MCF 10A (cell line): ENCODE measurements around the gene SLC1A4. TPM values are rescaled to one million over a fixed set of nuclear protein-coding genes. Genes with fewer than 3 reads are reported as not detected.
A peak's percentile ranks its signal among the peaks of the same experiment; 100 is the strongest.

ENCODE experiments used
- BruUV-seq: library from RNA; stranded (reverse); fragments of 400-500 nt; replicated peaks from 2 replicates; lab custom pipeline; 2021; lab: Mats Ljungman, UMichigan
- CTCF ChIA-PET: fragments of 300-600 bp; sonication (Branson Sonifier 250); formaldehyde crosslinking; extraction: SDS; loops from one replicate; lab custom pipeline; 2021; ENCODE audit warnings: antibody characterized with exemption, inconsistent platforms; lab: Yijun Ruan, JAX
- POLR2A ChIA-PET: fragments of 300-600, 350-650 bp; sonication (Branson Sonifier 250); formaldehyde crosslinking; extraction: SDS; loops from one replicate; lab custom pipeline; 2020; ENCODE audit warnings: antibody characterized with exemption, inconsistent platforms; lab: Yijun Ruan, JAX
- DNase-seq: peaks from one replicate; pipeline ENCODE4 v3.0.0-alpha.2; 2018; ENCODE audit not compliant: unreplicated experiment
- H3K27ac Mint-ChIP-seq: one replicate; pipeline ENCODE4 v1.8.0; 2022; ENCODE audit warnings: mild to moderate bottlenecking, low read depth, mixed read lengths; ENCODE audit not compliant: unreplicated experiment
- H3K27me3 Mint-ChIP-seq: one replicate; pipeline ENCODE4 v1.8.0; 2022; ENCODE audit warnings: mixed read lengths; ENCODE audit not compliant: insufficient read depth, unreplicated experiment
- H3K36me3 Mint-ChIP-seq: one replicate; pipeline ENCODE4 v1.8.0; 2022; ENCODE audit warnings: mild to moderate bottlenecking, moderate library complexity, mixed read lengths; ENCODE audit not compliant: insufficient read depth, unreplicated experiment
- H3K4me1 Mint-ChIP-seq: one replicate; pipeline ENCODE4 v1.8.0; 2022; ENCODE audit warnings: mixed read lengths; ENCODE audit not compliant: insufficient read depth, unreplicated experiment
- H3K4me3 Mint-ChIP-seq: one replicate; pipeline ENCODE4 v1.8.0; 2022; ENCODE audit warnings: mild to moderate bottlenecking, moderate library complexity, mixed read lengths; ENCODE audit not compliant: unreplicated experiment
- H3K9me3 Mint-ChIP-seq: one replicate; pipeline ENCODE4 v1.8.0; 2022; ENCODE audit warnings: mixed read lengths; ENCODE audit not compliant: unreplicated experiment
- intact Hi-C: fragments of 100-400 bp; cut with micrococcal nuclease; formaldehyde crosslinking; loops from 2 replicates; pipeline ENCODE4 v1.14.1; 2022
- total RNA-seq: library from RNA; stranded (reverse); gene quantifications from 2 replicates; pipeline ENCODE4 v1.2.3, GENCODE V29; 2022
- TF ChIP-seq, protein P1 (sequence below): fragments of 200-600 bp; IDR thresholded peaks from one replicate; pipeline ENCODE4 v1.8.0; 2022; ENCODE audit warnings: antibody characterized with exemption, mild to moderate bottlenecking; ENCODE audit not compliant: unreplicated experiment

Gene SLC1A4
- total RNA-seq, 1 experiment from 2014 or later: 36.0 TPM

GRCh38 chr2:65039640-65040039 is 50.4 kb downstream of the SLC1A4 start:
- Mint-ChIP-seq H3K9me3 (peaks cover 12% of the 10 kb centered on the region), H3K27ac (peak overlapping the region; percentile 49)
- CTCF ChIA-PET: interaction anchor here (0.6 to 8.7 kb wide), 8 partner anchors 16 to 707 kb away, joined by 3 to 112 read pairs (median 4); no protein-coding TSS in a partner anchor

DNA sequence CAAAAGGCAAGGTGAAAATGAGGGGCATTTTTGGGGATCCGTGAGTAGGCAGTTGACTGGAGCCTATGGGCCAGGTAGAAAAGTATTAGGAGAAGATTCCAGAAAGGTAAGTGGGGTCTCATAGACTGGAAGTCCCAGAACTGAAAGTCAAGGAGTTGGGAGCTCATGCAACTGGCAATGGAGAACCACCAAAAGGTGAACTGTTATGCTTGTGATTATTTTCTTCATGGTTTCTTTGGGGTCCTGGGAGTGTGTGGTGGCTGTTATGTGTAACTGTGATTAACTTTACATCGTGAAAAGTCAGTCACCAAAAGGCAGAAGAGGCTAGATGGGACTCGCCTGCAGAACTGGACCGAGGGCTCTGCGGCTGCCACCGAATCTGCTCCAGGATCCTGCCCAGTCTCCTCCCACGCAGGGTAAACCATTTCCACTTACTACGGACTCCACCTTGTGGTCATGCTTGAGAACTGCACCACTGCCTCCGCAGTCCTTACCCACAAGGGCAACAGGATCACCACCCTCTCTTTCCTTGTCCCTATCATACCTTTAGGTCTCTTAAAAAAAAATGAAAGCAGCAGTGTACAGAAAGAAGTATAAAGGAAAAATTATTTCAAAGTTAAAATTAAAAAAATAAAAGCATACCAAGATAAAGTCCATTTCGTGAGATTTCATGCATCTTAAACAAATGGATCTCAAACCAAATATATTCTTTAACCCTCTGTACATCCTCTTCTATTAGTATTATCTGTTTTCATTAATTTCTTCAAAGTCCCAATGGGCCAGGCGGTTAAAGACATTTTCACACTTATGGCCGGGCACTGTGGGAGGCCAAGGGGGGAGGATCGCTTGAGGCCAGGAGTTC is 51.4 kb downstream of the SLC1A4 start:
- peak; percentile 82 for DNase-seq
- Mint-ChIP-seq H3K36me3 (peaks cover 5% of the 10 kb centered on the region), H3K9me3 (peaks cover 20% of the 10 kb centered on the region), H3K4me3 (peak overlapping the region; percentile 65), H3K27me3 (no peaks in the 10 kb centered on the region), H3K27ac (no peak overlapping the region), H3K4me1 (peaks cover 6% of the 10 kb centered on the region)
- CTCF ChIA-PET: interaction anchor here (0.6 to 8.7 kb wide), 19 partner anchors 13 to 627 kb away, joined by 3 to 112 read pairs (median 3); no protein-coding TSS in a partner anchor
- TF ChIP-seq, protein P1, sequence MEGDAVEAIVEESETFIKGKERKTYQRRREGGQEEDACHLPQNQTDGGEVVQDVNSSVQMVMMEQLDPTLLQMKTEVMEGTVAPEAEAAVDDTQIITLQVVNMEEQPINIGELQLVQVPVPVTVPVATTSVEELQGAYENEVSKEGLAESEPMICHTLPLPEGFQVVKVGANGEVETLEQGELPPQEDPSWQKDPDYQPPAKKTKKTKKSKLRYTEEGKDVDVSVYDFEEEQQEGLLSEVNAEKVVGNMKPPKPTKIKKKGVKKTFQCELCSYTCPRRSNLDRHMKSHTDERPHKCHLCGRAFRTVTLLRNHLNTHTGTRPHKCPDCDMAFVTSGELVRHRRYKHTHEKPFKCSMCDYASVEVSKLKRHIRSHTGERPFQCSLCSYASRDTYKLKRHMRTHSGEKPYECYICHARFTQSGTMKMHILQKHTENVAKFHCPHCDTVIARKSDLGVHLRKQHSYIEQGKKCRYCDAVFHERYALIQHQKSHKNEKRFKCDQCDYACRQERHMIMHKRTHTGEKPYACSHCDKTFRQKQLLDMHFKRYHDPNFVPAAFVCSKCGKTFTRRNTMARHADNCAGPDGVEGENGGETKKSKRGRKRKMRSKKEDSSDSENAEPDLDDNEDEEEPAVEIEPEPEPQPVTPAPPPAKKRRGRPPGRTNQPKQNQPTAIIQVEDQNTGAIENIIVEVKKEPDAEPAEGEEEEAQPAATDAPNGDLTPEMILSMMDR: peak; percentile 95
- no TSS peak for BruUV-seq
- POLR2A ChIA-PET: interaction anchor here (1.0 to 1.3 kb wide), 2 partner anchors 52 to 123 kb away, joined by 3 to 4 read pairs; no protein-coding TSS in a partner anchor
- intact Hi-C loops: loop anchor here (1.0 to 2.0 kb wide), 2 partner anchors 52 to 123 kb away; partner anchors contain the start of gene SLC1A4

More at GRCh38 chr2:65039640-65040039, 50.4 kb downstream of the SLC1A4 start:
- H3K4me3 Mint-ChIP-seq: no peak overlapping the region
- TF ChIP-seq, protein P1: no peak
- H3K36me3 Mint-ChIP-seq: no peaks in the 10 kb centered on the region
- intact Hi-C loops: loop anchor here (1.0 to 2.0 kb wide), 2 partner anchors 51 to 122 kb away; partner anchors contain the start of gene SLC1A4
- peaks cover 6% of the 10 kb centered on the region for H3K4me1 Mint-ChIP-seq
- H3K27me3 Mint-ChIP-seq: no peaks in the 10 kb centered on the region
- no TSS peak for BruUV-seq
- no peak for DNase-seq
- POLR2A ChIA-PET: interaction anchor here (1.0 to 1.3 kb wide), 2 partner anchors 51 to 122 kb away, joined by 3 to 4 read pairs; no protein-coding TSS in a partner anchor

- H3K27me3 Mint-ChIP-seq: no peaks in the 10 kb centered on the region
- peaks cover 5% of the 10 kb centered on the region for H3K36me3 Mint-ChIP-seq
- H3K4me1 Mint-ChIP-seq: peaks cover 6% of the 10 kb centered on the region
- no peak overlapping the region for H3K27ac Mint-ChIP-seq
- no peak overlapping the region for H3K4me3 Mint-ChIP-seq
- TF ChIP-seq, protein P1: no peak
- no peak for DNase-seq
- intact Hi-C loops: no loop called here
- BruUV-seq: no TSS peak
- POLR2A ChIA-PET: no interaction called here
- CTCF ChIA-PET: interaction anchor here (0.6 to 8.7 kb wide), 10 partner anchors 9 to 144 kb away, joined by 3 to 112 read pairs (median 5); no protein-coding TSS in a partner anchor
- peaks cover 20% of the 10 kb centered on the region for H3K9me3 Mint-ChIP-seq
These were observed 53.8 kb downstream of the SLC1A4 start for GRCh38 chr2:65043001-65043400.
